IMR-90 (cell line): ENCODE results near the gene KCNK7. TPM values are rescaled to one million over a fixed set of nuclear protein-coding genes. Genes with fewer than 3 reads are reported as not detected.

ENCODE experiments used
- ATAC-seq: fragments of 200-7000 bp; cut with Tn5 transposase; 2 replicates; pipeline ENCODE4 v1.9.1; 2020; ENCODE audit warnings: low read depth, mild to moderate bottlenecking, moderate library complexity
- BruUV-seq: library from RNA; stranded (reverse); fragments of 400-500 nt; replicated peaks from 2 replicates; lab custom pipeline; 2021; lab: Mats Ljungman, UMichigan
- CTCF ChIA-PET: fragments of 300-600 bp; formaldehyde crosslinking; extraction: SDS; loops from one replicate; lab custom pipeline; 2021; ENCODE audit warnings: antibody characterized with exemption; lab: Yijun Ruan, JAX
- POLR2A ChIA-PET: fragments of 300-600 bp; sonication (Branson Sonifier 250); formaldehyde crosslinking; loops from one replicate; lab custom pipeline; 2022; ENCODE audit warnings: antibody characterized with exemption; ENCODE audit not compliant: unreplicated experiment; lab: Charles Lee
- DNase-seq: peaks from one replicate; pipeline ENCODE4 v3.0.0; 2013
- H2AFZ ChIP-seq: replicated peaks from 2 replicates; pipeline ENCODE3; 2013; ENCODE audit warnings: low read length, mild to moderate bottlenecking; ENCODE audit not compliant: poor library complexity
- H2AK5ac ChIP-seq: 2 replicates; pipeline ENCODE4 v1.6.1; 2013; ENCODE audit warnings: low read depth, low read length, inconsistent platforms
- H2AK9ac ChIP-seq: replicated peaks from 2 replicates; pipeline ENCODE3; 2013; ENCODE audit warnings: mild to moderate bottlenecking, low read depth, low read length, moderate library complexity; ENCODE audit not compliant: poor library complexity
- H2BK120ac ChIP-seq: 2 replicates; pipeline ENCODE4 v1.6.1; 2013; ENCODE audit warnings: low read depth, low read length, inconsistent platforms
- H2BK15ac ChIP-seq: 3 replicates; pipeline ENCODE4 v1.6.1; 2013; ENCODE audit warnings: low read depth, low read length, inconsistent platforms
- H2BK20ac ChIP-seq: 2 replicates; pipeline ENCODE4 v1.6.1; 2013; ENCODE audit warnings: low read depth, mild to moderate bottlenecking, inconsistent platforms, low read length, moderate library complexity
- H2BK5ac ChIP-seq: 2 replicates; pipeline ENCODE4 v1.6.1; 2013; ENCODE audit warnings: mild to moderate bottlenecking, low read depth, low read length, inconsistent platforms; ENCODE audit not compliant: poor library complexity, severe bottlenecking
- H3K14ac ChIP-seq: replicated peaks from 2 replicates; pipeline ENCODE4 v1.6.1; 2013; ENCODE audit warnings: low read depth, low read length, inconsistent platforms
- H3K18ac ChIP-seq: 2 replicates; pipeline ENCODE4 v1.6.1; 2013; ENCODE audit warnings: low read depth, low read length, control low read depth
- H3K23ac ChIP-seq: 2 replicates; pipeline ENCODE4 v1.6.1; 2013; ENCODE audit warnings: low read depth, low read length, inconsistent platforms
- H3K27ac ChIP-seq: 2 replicates; pipeline ENCODE4 v1.5.1; 2013; ENCODE audit warnings: mild to moderate bottlenecking, control low read depth, low read length; ENCODE audit not compliant: insufficient read depth
- H3K27me3 ChIP-seq: 2 replicates; pipeline ENCODE4 v1.6.1; 2013; ENCODE audit warnings: low read length; ENCODE audit not compliant: control insufficient read depth, insufficient read depth
- H3K36me3 ChIP-seq: 2 replicates; pipeline ENCODE4 v1.6.1; 2013; ENCODE audit warnings: low read length, mixed read lengths; ENCODE audit not compliant: control insufficient read depth, insufficient read depth
- H3K4ac ChIP-seq: 2 replicates; pipeline ENCODE4 v1.6.1; 2013; ENCODE audit warnings: low read depth, low read length, inconsistent platforms
- H3K4me1 ChIP-seq: 2 replicates; pipeline ENCODE4 v1.6.1; 2013; ENCODE audit warnings: low read length, mixed read lengths; ENCODE audit not compliant: control insufficient read depth, insufficient read depth
- H3K4me2 ChIP-seq: 2 replicates; pipeline ENCODE4 v1.6.1; 2013; ENCODE audit warnings: low read depth, mild to moderate bottlenecking, control low read depth, low read length, moderate library complexity
- H3K4me3 ChIP-seq: 2 replicates; pipeline ENCODE4 v1.5.1; 2013; ENCODE audit warnings: low read depth, mild to moderate bottlenecking, control low read depth, low read length, moderate library complexity; ENCODE audit not compliant: insufficient read depth
- H3K56ac ChIP-seq: 2 replicates; pipeline ENCODE4 v1.6.1; 2013; ENCODE audit warnings: low read length, inconsistent platforms; ENCODE audit not compliant: insufficient read depth; ENCODE audit errors: extremely low read depth
- H3K79me1 ChIP-seq, 2 experiments: 2 replicates each; pipeline ENCODE4 v1.6.1; 2013; ENCODE audit warnings: low read length in 2 of 2, inconsistent platforms in 1 of 2, low read depth in 1 of 2
- H3K9ac ChIP-seq: 2 replicates; pipeline ENCODE4 v1.6.1; 2013; ENCODE audit warnings: low read depth, low read length, control low read depth
- H3K9me1 ChIP-seq: 2 replicates; pipeline ENCODE4 v1.6.1; 2013; ENCODE audit warnings: low read length, inconsistent platforms; ENCODE audit not compliant: insufficient read depth
- H3K9me3 ChIP-seq: 2 replicates; pipeline ENCODE4 v1.6.1; 2013; ENCODE audit warnings: low read length; ENCODE audit not compliant: control insufficient read depth, insufficient read depth
- H4K20me1 ChIP-seq: 2 replicates; pipeline ENCODE4 v1.6.1; 2013; ENCODE audit warnings: low read length, inconsistent platforms; ENCODE audit not compliant: insufficient read depth
- H4K5ac ChIP-seq: 2 replicates; pipeline ENCODE4 v1.6.1; 2013; ENCODE audit warnings: mild to moderate bottlenecking, low read depth, low read length, control low read depth
- H4K8ac ChIP-seq, 2 experiments: 2 replicates each; pipeline ENCODE4 v1.6.1; 2013; ENCODE audit warnings: low read depth in 2 of 2, low read length in 2 of 2, control low read depth in 1 of 2, inconsistent platforms in 1 of 2
- H4K91ac ChIP-seq: 2 replicates; pipeline ENCODE4 v1.6.1; 2013; ENCODE audit warnings: low read depth, low read length, inconsistent platforms; ENCODE audit not compliant: insufficient read depth
- CEBPB ChIP-seq: IDR thresholded peaks from 2 replicates; pipeline ENCODE4 v1.6.1; 2012; ENCODE audit warnings: low read depth, low read length, improper control_type of control experiment
- FOS ChIP-seq: fragments of 150-350 bp; IDR thresholded peaks from 2 replicates; pipeline ENCODE4 v1.6.1; 2016; ENCODE audit warnings: low read depth, low read length
- MXI1 ChIP-seq: IDR thresholded peaks from 2 replicates; pipeline ENCODE4 v1.6.1; 2012; ENCODE audit warnings: low read depth, mild to moderate bottlenecking, low read length, moderate library complexity, borderline replicate concordance
- SMC3 ChIP-seq: fragments of 150-350 bp; IDR thresholded peaks from 2 replicates; pipeline ENCODE4 v1.6.1; 2016; ENCODE audit warnings: low read depth, mild to moderate bottlenecking, antibody characterized with exemption, low read length, moderate library complexity
- WGBS, 2 experiments: methylation state at CpG; one replicate each; pipeline versions ENCODE4 v1.1.5 to v1.1.7; 2013; ENCODE audit warnings: missing lambda C conversion rate in 2 of 2; ENCODE audit not compliant: insufficient read length in 1 of 2; ENCODE audit errors: extremely low coverage in 2 of 2; 5-methylcytosine and 5-hydroxymethylcytosine counted together
- dilution Hi-C: fragments of 300-500 bp; cut with HindIII; formaldehyde crosslinking; loops from one replicate; pipeline ENCODE4 v1.14.3; 2018; ENCODE audit warnings: low sequenced_read_pairs; ENCODE audit not compliant: unreplicated experiment
- in situ Hi-C: fragments of 300-500 bp; cut with MboI; formaldehyde crosslinking; loops from 3 replicates; pipeline ENCODE4 v1.14.3; 2019; ENCODE audit warnings: low sequenced_read_pairs, inconsistent platforms, mixed read lengths
- intact Hi-C: fragments of 100-400 bp; cut with micrococcal nuclease; formaldehyde crosslinking; loops from 2 replicates; pipeline ENCODE4 v1.10.0; 2022
- polyA plus RNA-seq, 3 experiments: library from polyadenylated mRNA; depleted of rRNA; stranded (reverse); fragments of >200 nt; gene quantifications; 2 replicates each; pipeline ENCODE4 v1.2.3, GENCODE V29; 2012; ENCODE audit warnings: low replicate concordance in 1 of 3
- total RNA-seq: library from RNA; depleted of rRNA; stranded (reverse); fragments of >200 nt; gene quantifications from 2 replicates; pipeline ENCODE4 v1.2.3, GENCODE V29; 2012

KCNK7 gene
- total and polyA plus RNA-seq, 2 of the 4 experiments (the other 2 are of a cell fraction) = 0.09 TPM; not detected in 1

DNA sequence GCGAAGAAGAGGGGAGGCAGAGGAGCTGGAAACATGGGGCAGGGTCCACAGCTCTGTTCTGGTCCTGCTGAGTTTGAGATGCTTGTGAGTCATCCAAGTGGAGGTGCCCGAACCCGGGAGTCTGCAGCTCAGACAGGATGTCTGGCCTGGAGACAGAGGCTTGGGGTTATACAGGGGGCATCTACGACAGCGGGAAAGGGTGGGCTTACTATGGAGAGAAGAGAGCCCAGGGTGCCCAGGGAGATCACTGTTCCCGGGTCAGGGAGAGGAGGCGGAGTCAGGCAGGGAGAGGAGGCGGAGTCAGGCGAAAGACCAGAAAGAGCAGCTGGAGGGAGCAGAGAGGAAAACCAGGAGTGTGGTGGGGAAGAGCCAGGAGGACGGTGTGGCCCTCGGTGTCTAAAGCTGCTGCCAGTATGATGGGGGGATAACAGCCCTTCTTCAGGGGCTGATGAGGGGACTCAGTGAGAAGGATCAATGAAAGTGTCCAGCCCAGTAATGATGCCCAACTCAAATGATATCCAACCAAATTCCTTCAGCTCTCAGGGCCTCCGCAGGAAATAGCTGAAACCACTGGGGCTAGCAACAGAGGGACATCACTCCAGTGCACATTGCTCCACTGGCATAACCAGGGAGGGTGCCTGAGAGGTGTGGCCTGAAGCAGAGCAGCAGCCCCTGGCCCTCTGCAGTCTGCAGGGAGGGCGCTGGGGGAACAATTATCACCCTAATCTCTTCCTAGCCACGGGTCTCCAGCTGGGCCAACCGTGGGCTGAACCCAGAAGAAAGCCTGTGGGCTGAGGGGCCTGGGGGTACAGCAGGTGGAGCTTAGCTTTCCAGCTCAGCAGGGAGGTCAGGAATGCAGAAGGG lies 34.8 kb downstream of the KCNK7 start:
- H2AK5ac ChIP-seq = peak overlapping the region; percentile 64; the same call in 1 of the 2 replicates
- dilution Hi-C loops = no loop called here
- peak overlapping the region; percentile 85 for H3K4ac ChIP-seq
- TF ChIP-seq CEBPB (no peak), MXI1 (no peak), FOS (peak; percentile 29; the same call in 1 of the 2 replicates), SMC3 (no peak)
- H2BK15ac ChIP-seq = peak overlapping the region; percentile 66; the same call in 1 of the 3 replicates
- peak overlapping the region; percentile 73 for H2BK120ac ChIP-seq
- H3K9ac ChIP-seq = no peak overlapping the region
- H3K27ac ChIP-seq = peak overlapping the region; percentile 20
- peak overlapping the region; percentile 54 for H4K5ac ChIP-seq
- no peaks in the 10 kb centered on the region for H4K20me1 ChIP-seq
- no peaks in the 10 kb centered on the region for H3K36me3 ChIP-seq
- H3K23ac ChIP-seq = peak overlapping the region; percentile 73; the same call in 1 of the 2 replicates
- in situ Hi-C loops = no loop called here
- peak overlapping the region; percentile 52 to 93; a peak in 3 of 4 replicates for H4K8ac ChIP-seq
- BruUV-seq = no TSS peak
- peak overlapping the region; percentile 75 for H2BK20ac ChIP-seq
- no peaks in the 10 kb centered on the region for H3K27me3 ChIP-seq
- ATAC-seq (peak; percentile 22), DNase-seq (peak; percentile 66)
- H3K4me2 ChIP-seq = peak overlapping the region; percentile 7; the same call in 1 of the 2 replicates
- 3% methylated on average over 7 of the region's 15 CpGs; no CpG with 5 or more reads in 1 of the 2 experiments for WGBS, 2 experiments
- H2AK9ac ChIP-seq = peak overlapping the region; percentile 29
- peaks cover 3 to 25% of the 10 kb centered on the region in 2 experiments; a peak in 2 of 4 replicates for H3K79me1 ChIP-seq
- H3K14ac ChIP-seq = peak overlapping the region; percentile 88
- H3K4me1 ChIP-seq = peaks cover 33% of the 10 kb centered on the region
- H3K9me1 ChIP-seq = peaks cover 19% of the 10 kb centered on the region
- intact Hi-C loops = no loop called here
- CTCF ChIA-PET = no interaction called here
- H3K4me3 ChIP-seq = no peak overlapping the region
- H4K91ac ChIP-seq = peak overlapping the region; percentile 16; the same call in 1 of the 2 replicates
- peak overlapping the region; percentile 91 for H2AFZ ChIP-seq
- H2BK5ac ChIP-seq = peak overlapping the region; percentile 50
- POLR2A ChIA-PET = interaction anchor here (0.6 kb wide), 1 partner anchor 53 kb away, joined by 7 read pairs; no protein-coding TSS in a partner anchor
- H3K56ac ChIP-seq = no peak overlapping the region
- H3K18ac ChIP-seq = peak overlapping the region; percentile 33; the same call in 1 of the 2 replicates
- H3K9me3 ChIP-seq = no peaks in the 10 kb centered on the region
